22Rv1 (cell line): Measurements from ENCODE around the gene SH2B2.

Experiments used
- ZFX ChIP-seq: fragments of 450-650 bp; IDR thresholded peaks from 2 replicates; pipeline ENCODE4 v1.6.1; 2017; ENCODE audit warnings: antibody characterized with exemption, borderline replicate concordance
- TF ChIP-seq, protein P1 (sequence below): fragments of 450-650 bp; IDR thresholded peaks from 2 replicates; pipeline ENCODE4 v1.5.1; 2017; ENCODE audit warnings: mild to moderate bottlenecking

DNA sequence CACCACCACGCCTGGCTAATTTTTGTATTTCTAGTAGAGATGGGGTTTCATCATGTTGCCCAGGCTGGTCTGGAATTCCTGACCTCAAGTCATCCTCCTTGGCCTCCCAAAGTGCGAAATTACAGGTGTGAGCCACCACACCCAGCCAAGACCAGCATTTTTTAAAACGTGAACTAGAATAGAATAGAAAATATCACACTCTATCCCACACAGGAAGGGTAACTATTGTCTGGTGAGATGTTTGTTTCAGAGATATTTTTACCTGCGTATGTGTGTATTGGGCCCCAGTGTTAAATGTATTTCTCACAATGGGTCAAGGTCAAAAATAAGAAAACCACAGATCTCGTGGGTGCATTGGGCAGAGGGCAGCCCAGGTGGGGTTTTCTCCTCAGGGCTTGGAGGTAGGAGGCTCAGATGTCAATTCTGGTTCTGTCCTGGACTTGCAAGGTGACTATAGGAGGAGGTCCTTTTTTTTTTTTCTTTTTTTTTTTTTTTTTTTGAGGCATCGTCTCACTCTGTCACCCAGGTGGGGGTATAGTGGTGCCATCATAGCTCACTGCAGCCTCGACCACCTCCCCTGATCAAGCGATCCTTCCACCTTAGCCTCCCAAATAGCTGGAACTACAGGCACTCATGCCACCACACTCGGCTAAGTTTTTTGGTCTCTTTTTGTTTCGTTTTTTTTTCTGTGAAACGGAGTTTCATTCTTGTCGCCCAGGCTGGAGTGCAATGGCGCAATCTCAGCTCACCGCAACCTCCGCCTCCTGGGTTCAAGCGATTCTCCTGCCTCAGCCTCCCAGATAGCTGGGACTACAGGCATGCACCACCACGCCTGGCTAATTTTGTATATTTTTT lies 19.0 kb downstream of the SH2B2 start:
- TF ChIP-seq, protein P1, sequence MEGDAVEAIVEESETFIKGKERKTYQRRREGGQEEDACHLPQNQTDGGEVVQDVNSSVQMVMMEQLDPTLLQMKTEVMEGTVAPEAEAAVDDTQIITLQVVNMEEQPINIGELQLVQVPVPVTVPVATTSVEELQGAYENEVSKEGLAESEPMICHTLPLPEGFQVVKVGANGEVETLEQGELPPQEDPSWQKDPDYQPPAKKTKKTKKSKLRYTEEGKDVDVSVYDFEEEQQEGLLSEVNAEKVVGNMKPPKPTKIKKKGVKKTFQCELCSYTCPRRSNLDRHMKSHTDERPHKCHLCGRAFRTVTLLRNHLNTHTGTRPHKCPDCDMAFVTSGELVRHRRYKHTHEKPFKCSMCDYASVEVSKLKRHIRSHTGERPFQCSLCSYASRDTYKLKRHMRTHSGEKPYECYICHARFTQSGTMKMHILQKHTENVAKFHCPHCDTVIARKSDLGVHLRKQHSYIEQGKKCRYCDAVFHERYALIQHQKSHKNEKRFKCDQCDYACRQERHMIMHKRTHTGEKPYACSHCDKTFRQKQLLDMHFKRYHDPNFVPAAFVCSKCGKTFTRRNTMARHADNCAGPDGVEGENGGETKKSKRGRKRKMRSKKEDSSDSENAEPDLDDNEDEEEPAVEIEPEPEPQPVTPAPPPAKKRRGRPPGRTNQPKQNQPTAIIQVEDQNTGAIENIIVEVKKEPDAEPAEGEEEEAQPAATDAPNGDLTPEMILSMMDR = no peak
- no peak for TF ChIP-seq ZFX
